HG02870 (cell line): ENCODE data around the gene PGF.

Experiments used
- ATAC-seq: cut with Tn5 transposase; IDR thresholded peaks from one replicate; pipeline ENCODE4 v1.9.1; 2021; ENCODE audit warnings: mild to moderate bottlenecking, moderate library complexity; ENCODE audit not compliant: unreplicated experiment

PGF gene

DNA sequence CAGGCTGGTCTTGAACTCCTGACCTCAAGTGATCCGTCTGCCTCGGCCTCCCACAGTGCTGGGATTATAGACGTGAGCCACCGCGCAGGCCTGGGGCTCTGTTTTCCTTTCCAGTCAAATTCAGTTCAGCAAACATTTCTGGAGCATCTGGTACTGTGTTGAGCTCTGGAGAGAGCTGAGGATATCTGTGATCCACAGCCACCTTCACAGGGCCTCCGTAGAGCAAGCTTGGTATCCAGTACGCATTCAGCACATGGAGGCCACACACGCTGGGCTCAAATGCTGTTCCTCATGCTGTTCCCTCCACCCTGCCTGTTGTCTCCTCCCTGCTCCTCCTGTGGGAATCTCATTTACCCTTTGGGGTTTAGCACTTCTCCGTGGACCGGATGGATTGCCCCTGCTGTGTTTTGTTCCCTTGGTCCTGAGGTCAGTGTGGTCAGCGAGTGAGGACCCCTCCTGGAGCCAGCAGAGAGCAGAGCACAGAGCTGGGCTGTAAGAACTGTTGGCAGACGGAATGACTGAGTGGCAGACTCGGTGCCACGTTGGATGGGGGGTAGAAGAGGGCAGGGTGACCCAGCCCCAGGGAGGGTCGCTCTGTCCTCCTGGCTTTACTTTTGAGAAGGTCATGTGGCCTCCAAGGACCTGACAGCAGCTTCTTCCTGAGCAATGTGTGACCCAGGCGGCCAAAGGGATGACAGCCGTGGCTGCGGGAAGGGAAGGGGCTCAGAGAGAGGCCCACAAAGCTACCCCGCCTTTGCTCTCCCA, 33.2 kb downstream of the PGF start:
- no peak for ATAC-seq

GRCh38 chr14:74921053-74921620, 34.3 kb downstream of the PGF start:
- ATAC-seq, result no peak

DNA sequence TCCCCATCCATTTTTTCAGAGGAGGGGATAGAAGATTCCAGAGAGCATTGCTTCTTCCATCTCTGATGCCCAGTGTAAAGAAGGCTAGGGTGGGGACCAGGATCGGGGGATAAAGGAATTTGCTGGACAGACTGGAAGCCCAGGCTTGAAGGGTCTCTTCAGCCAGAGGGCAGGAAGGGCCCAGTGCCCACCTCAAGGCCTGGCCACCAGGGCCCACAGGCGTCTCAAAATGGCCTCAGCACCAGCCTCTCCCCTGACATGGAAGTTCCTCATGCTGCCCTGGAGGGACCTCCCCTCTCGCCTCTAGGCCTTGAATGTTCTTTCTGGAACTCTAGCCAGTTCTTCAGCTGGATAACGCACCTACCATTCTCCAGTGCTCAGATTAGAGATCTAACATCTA, 35.1 kb downstream of the PGF start:
- no peak for ATAC-seq

- ATAC-seq, result no peak
Measured at GRCh38 chr14:74919421-74920165, 35.8 kb downstream of the PGF start.

DNA sequence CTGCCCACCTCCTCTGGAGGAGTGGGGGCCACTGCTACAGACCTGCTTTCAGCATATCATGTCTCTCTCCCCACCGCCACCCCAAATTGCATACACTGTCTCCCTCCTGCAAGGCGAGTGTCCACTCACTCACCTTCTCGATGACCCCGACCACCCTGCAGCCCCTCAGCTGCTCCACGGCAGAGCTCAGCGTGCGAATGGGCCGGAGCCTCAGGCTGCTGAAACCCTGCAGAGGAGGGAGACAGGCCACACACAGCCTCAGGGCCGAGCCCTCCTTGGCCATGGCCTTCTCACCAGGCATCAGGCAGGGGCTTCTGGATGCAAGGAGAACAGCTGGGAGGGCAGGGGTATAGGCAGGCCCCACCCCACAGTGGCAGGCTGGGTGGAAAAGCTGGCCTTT, 37.0 kb downstream of the PGF start:
- ATAC-seq, result no peak

GRCh38 chr14:74917646-74918081, 37.7 kb downstream of the PGF start:
- no peak for ATAC-seq

DNA sequence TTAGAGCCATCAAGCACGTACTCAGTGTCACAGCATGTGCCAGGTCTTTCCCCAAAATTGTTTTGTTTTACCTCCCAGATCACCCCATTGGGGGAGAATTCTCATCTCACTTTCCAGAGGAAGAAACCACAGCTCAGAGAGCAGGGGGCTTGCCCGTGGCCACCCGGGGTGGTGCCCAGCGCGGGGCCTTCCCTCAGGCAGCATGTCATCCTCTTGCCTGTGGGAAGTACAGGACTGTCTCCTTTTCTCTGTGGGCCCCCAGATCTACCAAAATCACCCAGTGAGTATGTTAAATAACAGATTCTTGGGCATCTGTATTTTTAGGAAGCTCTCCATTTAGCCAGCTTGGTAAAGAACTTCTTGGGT, 38.2 kb downstream of the PGF start:
- ATAC-seq, result no peak

- ATAC-seq, result no peak
Measured at GRCh38 chr14:74915826-74916225, 39.6 kb downstream of the PGF start.

DNA sequence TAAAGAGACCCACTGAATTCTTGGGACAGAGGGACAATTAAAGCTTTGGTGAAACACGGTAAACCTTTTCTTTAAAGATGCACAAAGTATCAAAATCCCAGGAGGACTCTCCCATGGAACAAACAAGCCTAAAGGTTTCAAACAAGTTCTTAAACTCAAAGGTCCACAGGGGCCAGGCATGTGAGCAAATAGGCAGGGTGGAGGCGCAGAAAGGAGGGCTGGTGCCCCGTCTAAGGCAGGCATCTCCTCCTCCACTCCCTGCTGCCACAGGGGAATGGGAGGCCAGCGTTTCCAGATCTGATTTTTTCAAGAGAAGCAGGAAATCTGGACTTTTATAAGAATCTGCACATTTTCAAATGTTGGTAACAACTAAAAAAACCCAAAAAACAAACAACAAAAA, 40.0 kb downstream of the PGF start:
- no peak for ATAC-seq

DNA sequence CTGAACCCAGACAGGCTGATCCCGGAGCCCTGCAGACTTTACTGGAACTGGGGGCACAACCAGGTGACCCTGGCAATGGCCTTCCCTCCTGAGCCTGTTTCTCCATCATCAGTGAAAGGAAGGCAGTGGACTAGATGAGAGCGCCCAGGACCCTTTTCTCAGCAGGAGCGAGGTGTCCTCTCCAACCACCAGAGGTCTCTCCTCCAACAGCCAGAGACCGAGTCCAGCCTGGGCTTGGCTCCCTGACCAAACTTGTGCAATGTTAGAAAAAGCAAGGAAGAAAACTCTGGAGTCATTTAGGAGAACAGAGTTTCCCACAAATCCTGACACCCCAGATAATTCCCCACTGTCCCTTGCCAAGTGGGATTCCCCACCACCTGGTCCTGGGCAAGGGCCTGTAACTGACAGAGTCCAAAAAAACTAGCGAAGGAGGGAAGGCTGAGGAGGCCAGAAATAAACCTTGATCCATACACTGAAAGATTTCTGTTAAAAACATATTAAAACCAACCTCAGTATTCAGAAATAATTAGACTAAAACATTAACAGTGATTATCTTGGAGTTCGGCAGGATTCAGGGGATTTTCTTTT, 41.3 kb downstream of the PGF start:
- ATAC-seq, result no peak

- no peak for ATAC-seq
Measured at GRCh38 chr14:74913393-74913910, 41.9 kb downstream of the PGF start.

- no peak for ATAC-seq
Measured at GRCh38 chr14:74912801-74913200, 42.6 kb downstream of the PGF start.

- no peak for ATAC-seq
Measured at GRCh38 chr14:74912111-74912510, 43.3 kb downstream of the PGF start.

DNA sequence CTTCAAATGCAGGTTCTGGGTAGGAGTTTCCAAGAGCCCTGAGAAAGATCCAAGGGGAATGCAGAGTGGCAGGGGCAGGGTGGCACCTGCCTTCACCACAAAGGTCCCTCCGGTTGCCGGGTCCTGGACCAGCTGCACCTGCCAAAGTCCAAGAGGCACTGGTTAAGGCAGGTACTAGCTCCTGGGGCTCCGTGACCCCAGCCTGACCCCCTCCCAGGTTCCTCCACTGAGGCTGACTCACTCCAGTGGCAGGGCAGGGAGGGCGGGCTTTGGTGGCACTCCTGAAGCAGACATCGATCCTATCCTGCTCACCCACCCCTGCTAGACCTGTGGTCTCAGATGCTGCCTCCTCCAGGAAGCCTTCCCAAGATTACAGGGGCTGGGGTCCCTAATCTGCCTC, 43.7 kb downstream of the PGF start:
- ATAC-seq, result no peak

- no peak for ATAC-seq
Measured at GRCh38 chr14:74911221-74911620, 44.2 kb downstream of the PGF start.

- no peak for ATAC-seq
Measured at GRCh38 chr14:74910556-74910955, 44.8 kb downstream of the PGF start.

DNA sequence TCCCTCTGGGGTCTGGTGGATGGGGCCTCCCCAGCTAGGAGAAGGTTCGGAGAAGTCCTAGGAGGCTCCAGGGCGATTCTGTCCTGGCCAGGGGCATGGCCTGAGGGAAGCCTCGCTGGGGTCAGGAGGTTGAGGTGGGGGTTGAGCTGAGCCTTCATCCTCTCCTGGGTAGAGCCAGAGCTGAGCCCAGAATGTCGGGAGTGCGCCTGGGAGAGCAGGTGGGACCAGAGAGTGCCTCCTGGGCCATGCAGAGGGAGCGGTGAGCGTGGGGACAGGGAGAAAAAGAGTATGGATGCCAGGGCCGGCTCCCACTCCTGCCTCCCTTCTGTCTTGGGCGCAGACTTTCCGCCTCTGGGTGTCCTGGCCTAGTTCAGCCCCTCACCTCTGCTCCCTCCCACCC, 45.5 kb downstream of the PGF start:
- ATAC-seq, result no peak

DNA sequence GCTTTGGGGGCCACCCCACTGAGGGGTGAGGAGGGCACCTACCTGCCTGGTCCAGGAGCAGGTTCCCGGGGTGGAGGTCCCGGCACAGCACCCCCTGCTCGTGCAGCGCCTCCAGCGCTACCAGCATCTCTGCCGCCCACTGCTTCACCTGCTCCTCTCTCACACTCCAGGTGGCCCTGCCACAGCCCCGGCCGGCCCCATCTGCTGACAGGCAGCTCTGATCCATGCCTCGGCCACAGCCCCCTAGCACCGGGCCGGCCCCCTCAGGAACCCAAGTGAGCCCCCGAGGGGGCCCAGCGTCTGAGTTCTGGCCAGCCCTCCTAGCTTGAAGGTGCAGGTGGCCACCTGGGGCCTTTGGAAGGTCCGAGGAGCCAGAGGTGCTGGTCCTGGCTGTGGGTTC, 45.9 kb downstream of the PGF start:
- no peak for ATAC-seq

- ATAC-seq, result no peak
Measured at GRCh38 chr14:74908861-74909341, 46.5 kb downstream of the PGF start.

- ATAC-seq, result no peak
Measured at GRCh38 chr14:74907744-74908143, 47.7 kb downstream of the PGF start.

DNA sequence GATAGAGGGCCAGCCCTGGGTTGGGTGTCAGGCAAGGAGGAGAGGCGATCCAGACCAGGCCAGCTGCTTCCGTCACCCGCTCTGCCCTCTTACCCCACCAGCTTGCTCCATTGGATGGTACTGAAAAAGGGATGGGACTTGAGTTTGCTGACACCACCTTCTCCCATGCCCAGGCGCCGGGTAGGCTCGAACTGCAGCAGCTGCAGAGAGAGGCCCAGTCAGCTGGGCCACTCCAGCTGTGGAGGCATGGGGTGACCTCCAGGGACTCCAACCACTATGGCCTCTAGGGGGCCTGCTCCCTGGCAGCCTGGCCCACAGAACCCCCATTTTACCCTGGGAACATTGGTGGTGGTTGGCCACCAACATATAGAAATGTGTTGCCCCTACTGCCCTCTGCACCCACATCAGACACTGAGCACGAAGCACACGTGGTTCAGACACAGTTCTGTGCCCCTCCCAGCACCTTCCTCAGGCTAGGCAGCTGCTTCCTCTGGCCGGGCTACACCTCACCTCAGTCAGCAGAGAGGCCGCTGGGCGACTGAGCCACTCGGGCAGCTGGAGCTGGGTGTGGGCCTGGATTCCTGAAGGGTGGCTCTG, 48.4 kb downstream of the PGF start:
- ATAC-seq, result no peak
